Measurements from ENCODE around the gene SYT7.

Gene SYT7

DNA sequence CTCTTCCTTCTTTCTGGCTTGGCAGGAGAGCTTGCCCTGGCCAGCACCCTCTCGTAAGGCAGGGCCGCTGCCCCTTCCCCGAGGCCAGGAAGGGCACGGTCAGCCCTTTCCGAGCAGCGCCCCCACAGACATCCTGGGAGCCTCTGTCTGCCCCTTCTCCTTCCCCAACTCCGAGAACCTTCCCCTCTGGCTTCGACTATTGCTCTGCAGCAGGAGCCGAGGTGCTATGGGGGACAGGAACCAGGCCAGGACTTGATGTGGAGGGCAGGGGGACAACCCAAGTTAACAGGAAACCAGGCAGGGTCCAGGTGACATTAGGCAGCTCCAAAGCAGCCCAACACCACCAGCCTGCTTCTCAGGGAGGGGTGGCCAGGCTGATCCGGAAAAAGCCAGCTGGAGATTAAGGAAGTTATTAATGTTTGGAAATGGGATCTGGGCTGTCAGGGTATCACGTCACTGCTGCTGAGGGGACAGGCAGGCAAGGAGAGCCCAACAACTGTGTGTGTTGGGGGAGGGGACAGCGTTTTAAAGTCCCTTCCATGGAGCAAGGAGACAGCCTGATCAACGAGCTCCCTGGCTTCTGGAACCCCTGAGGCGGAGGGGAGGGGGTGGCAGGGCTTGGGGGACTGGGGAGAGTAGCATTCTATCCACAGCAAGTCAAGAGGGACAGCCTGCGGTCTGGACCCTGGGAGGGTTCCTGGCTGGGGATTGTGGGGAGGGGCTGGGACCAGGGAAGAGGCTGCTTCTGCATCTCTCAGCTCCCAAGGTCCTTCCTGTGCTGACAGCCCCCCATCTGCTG lies 27.3 kb downstream of the SYT7 start:
- no peak overlapping the region for H3K27ac ChIP-seq (ENCODE audit: low read length)
- H3K4me3 ChIP-seq (ENCODE audit: low read length in 2 of 2) = no peak overlapping the region
- no peak overlapping the region for H3K9ac ChIP-seq (ENCODE audit: low read length in 2 of 2)
- H3K4me1 ChIP-seq (ENCODE audit: control insufficient read depth, insufficient read depth, low read length) = peaks cover 8% of the 10 kb centered on the region
- H3K9me3 ChIP-seq (ENCODE audit: control insufficient read depth in 2 of 2, low read length in 2 of 2) = no peaks in the 10 kb centered on the region
- peaks cover 46 to 51% of the 10 kb centered on the region in 2 donors for H3K27me3 ChIP-seq (ENCODE audit: control insufficient read depth in 1 of 2, insufficient read depth in 2 of 2, low read length in 2 of 2)
- no peaks in the 10 kb centered on the region for H3K36me3 ChIP-seq (ENCODE audit: control insufficient read depth in 2 of 2, insufficient read depth in 2 of 2, low read length in 2 of 2)

DNA sequence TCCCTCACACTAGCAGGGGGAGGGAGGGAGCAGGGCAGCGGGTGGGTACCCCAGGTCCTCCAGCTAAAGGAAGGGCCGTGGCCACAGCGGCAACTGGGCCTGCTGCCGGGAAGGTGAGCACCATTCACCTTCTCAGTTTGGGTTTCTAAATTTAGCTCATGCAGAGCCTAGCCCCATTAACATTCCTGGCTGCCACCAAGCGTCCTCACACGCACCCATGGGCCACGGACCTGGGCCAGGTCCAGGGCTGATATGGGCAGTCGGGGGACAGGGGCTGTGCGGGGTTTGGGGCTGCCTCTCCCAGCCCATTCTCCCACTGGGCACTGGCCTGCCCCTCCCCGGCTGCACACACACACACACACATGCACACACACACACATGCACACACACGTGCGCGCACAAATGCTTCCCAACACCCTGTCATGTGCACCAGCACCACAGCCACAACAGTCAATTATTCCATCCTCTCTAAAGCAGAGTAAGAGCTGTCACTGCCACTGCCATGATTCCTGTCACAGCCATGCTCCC lies 28.7 kb downstream of the SYT7 start:
- H3K36me3 ChIP-seq (ENCODE audit: control insufficient read depth in 2 of 2, insufficient read depth in 2 of 2, low read length in 2 of 2) = no peaks in the 10 kb centered on the region
- peaks cover 8% of the 10 kb centered on the region for H3K4me1 ChIP-seq (ENCODE audit: control insufficient read depth, insufficient read depth, low read length)
- H3K27me3 ChIP-seq (ENCODE audit: control insufficient read depth in 1 of 2, insufficient read depth in 2 of 2, low read length in 2 of 2) = peaks cover 44 to 56% of the 10 kb centered on the region in 2 donors
- H3K9ac ChIP-seq (ENCODE audit: low read length in 2 of 2) = no peak overlapping the region
- H3K4me3 ChIP-seq (ENCODE audit: low read length in 2 of 2) = no peak overlapping the region
- H3K27ac ChIP-seq (ENCODE audit: low read length) = no peak overlapping the region
- no peaks in the 10 kb centered on the region for H3K9me3 ChIP-seq (ENCODE audit: control insufficient read depth in 2 of 2, low read length in 2 of 2)

DNA sequence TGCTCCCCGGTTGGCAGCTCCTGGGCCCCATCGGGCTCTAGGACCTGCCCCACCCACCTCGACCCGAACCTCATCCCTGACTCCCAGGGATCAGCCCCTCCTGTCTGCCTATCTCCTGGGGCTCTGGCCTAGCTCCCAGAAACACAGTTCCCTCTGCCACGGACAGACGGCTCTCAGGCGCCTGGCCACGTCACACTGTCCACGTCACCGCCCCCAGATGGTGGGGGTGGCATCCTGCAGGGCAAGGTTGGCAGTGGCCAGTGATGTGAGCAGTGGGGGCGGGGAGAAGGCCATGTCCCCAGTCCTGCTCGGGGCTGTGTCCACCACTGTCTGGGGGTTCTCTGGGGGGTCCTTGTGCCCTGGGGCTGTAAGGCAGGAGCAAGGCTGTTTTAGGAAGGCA lies 29.2 kb downstream of the SYT7 start:
- Histone ChIP-seq H3K4me1 (ENCODE audit: control insufficient read depth, insufficient read depth, low read length) (peaks cover 8% of the 10 kb centered on the region), H3K4me3 (ENCODE audit: low read length in 2 of 2) (no peak overlapping the region), H3K9ac (ENCODE audit: low read length in 2 of 2) (no peak overlapping the region), H3K9me3 (ENCODE audit: control insufficient read depth in 2 of 2, low read length in 2 of 2) (no peaks in the 10 kb centered on the region), H3K27ac (ENCODE audit: low read length) (no peak overlapping the region), H3K27me3 (ENCODE audit: control insufficient read depth in 1 of 2, insufficient read depth in 2 of 2, low read length in 2 of 2) (peaks cover 43 to 57% of the 10 kb centered on the region in 2 donors), H3K36me3 (ENCODE audit: control insufficient read depth in 2 of 2, insufficient read depth in 2 of 2, low read length in 2 of 2) (no peaks in the 10 kb centered on the region)

DNA sequence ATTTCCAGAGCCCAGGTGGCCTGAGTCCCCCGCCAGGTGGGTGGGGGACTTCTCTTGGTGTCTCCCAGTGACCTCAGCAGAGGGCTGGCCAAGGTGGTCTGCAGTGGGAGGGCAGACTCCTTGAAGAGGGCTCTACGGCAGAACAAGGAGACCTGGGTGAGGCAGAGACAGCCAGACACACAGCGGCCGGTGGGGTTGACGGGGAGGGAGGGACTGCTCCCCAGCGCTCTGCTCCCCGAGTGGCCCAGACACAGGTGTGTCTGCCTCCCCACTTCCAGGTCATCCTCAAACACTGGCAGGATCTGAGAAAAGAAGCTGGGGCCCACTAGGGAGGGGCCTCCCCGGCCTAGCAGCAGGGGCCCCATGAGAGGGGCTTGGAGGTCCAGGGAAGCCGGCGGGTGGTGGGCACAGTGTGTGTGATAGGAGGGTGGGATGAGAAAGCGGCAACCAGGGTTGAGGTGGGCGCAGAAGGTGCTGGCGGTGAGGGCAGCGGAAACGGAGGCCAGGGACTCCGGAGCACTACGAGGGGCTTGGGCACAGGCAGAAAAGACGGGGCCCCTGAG lies 30.1 kb downstream of the SYT7 start:
- Histone ChIP-seq H3K4me3 (ENCODE audit: low read length in 2 of 2) (no peak overlapping the region), H3K27me3 (ENCODE audit: control insufficient read depth in 1 of 2, insufficient read depth in 2 of 2, low read length in 2 of 2) (peaks cover 35 to 52% of the 10 kb centered on the region in 2 donors), H3K9me3 (ENCODE audit: control insufficient read depth in 2 of 2, low read length in 2 of 2) (no peaks in the 10 kb centered on the region), H3K36me3 (ENCODE audit: control insufficient read depth in 2 of 2, insufficient read depth in 2 of 2, low read length in 2 of 2) (no peaks in the 10 kb centered on the region), H3K4me1 (ENCODE audit: control insufficient read depth, insufficient read depth, low read length) (peaks cover 7% of the 10 kb centered on the region), H3K9ac (ENCODE audit: low read length in 2 of 2) (no peak overlapping the region), H3K27ac (ENCODE audit: low read length) (no peak overlapping the region)

DNA sequence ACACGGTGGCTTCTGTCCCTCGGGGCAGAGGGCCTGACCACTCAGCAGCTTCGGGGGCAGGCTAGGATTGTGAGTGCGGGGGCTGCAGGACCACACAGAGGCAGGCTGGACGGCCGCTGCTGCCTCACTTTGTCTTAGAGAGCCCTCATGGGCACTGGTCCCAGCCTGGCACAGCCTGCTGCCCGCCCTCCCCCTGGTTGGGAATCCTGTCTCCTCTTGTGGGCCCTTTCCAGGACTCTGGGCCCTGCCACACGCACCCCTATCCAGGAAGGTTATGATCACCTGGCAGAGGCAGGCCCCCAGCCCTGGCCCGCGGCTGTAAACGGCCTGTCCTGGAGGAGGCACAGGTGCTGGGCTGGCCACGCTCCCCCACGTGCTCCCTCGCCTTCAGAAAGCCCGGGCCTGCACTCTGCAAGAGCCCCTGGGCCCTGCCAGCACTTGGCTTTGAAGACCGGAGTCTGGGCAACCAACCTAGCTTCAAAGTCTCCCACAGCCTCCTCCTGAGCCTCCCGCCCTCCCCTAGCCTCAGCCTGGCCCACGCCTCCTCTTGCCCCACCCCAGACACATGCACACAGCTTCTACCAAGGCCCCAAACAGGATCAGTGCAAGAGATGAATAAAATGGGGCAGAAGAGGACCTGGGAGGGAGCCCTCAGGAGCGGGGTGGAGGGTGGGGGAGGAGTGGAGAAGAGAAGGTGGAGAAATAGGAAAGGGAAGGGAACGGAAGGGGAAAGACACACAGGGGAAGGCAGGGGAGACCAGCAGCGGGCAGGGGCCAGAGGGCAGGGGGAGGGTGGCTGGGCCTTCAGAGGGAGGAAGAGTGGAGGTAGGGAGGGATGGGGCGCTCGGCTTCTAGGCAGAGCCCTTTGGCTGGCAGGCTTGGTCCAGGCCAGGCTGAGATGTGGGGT lies 31.0 kb downstream of the SYT7 start:
- H3K9ac ChIP-seq (ENCODE audit: low read length in 2 of 2) = no peak overlapping the region
- no peaks in the 10 kb centered on the region for H3K9me3 ChIP-seq (ENCODE audit: control insufficient read depth in 2 of 2, low read length in 2 of 2)
- H3K27me3 ChIP-seq (ENCODE audit: control insufficient read depth in 1 of 2, insufficient read depth in 2 of 2, low read length in 2 of 2) = peaks cover 36 to 52% of the 10 kb centered on the region in 2 donors
- no peak overlapping the region for H3K4me3 ChIP-seq (ENCODE audit: low read length in 2 of 2)
- no peaks in the 10 kb centered on the region for H3K36me3 ChIP-seq (ENCODE audit: control insufficient read depth in 2 of 2, insufficient read depth in 2 of 2, low read length in 2 of 2)
- peaks cover 3% of the 10 kb centered on the region for H3K4me1 ChIP-seq (ENCODE audit: control insufficient read depth, insufficient read depth, low read length)
- no peak overlapping the region for H3K27ac ChIP-seq (ENCODE audit: low read length)

DNA sequence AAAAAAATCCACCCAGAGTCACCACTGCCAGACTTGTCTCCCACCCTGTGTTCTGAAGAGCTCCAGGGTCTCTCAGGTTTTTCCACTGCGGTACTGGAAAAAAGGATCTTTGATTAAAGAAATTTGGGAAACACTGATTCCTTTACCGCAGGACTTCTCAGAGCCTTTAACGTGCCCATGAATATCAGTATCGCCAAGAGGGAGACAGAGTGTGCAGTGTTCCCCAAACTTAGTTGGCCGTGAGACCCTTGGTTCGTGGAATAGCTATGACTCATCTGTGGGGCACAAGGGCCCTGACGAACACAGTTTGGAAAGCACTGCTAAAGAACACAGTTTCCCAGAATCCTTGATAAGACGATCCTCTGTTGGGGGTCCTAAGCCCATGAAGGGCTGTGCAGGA lies 31.7 kb downstream of the SYT7 start:
- Histone ChIP-seq H3K4me3 (ENCODE audit: low read length in 2 of 2) (no peak overlapping the region), H3K36me3 (ENCODE audit: control insufficient read depth in 2 of 2, insufficient read depth in 2 of 2, low read length in 2 of 2) (no peaks in the 10 kb centered on the region), H3K27ac (ENCODE audit: low read length) (no peak overlapping the region), H3K9me3 (ENCODE audit: control insufficient read depth in 2 of 2, low read length in 2 of 2) (no peaks in the 10 kb centered on the region), H3K4me1 (ENCODE audit: control insufficient read depth, insufficient read depth, low read length) (peaks cover 3% of the 10 kb centered on the region), H3K27me3 (ENCODE audit: control insufficient read depth in 1 of 2, insufficient read depth in 2 of 2, low read length in 2 of 2) (peaks cover 30 to 48% of the 10 kb centered on the region in 2 donors), H3K9ac (ENCODE audit: low read length in 2 of 2) (no peak overlapping the region)

DNA sequence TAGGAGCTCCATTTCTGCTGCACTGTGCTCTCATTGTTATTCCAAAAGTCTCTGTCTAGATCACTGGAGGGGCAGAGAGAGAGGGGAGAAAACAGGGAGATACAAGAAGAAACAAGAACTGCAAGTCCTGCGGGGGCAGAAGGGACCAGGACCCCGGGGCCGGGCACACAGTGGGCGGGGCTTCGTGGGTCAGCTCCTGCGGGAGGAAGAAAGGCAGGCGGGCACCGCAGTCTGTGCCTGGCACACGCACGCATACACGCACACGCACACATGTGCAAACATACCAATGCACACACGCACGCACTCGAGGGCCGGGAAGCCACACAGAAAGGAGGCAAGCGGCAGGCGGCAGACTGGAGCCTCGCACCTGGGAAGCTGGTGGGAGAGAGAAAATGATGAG lies 33.6 kb downstream of the SYT7 start:
- H3K36me3 ChIP-seq (ENCODE audit: control insufficient read depth in 2 of 2, insufficient read depth in 2 of 2, low read length in 2 of 2) = no peaks in the 10 kb centered on the region
- no peak overlapping the region for H3K9ac ChIP-seq (ENCODE audit: low read length in 2 of 2)
- H3K9me3 ChIP-seq (ENCODE audit: control insufficient read depth in 2 of 2, low read length in 2 of 2) = no peaks in the 10 kb centered on the region
- no peak overlapping the region for H3K4me3 ChIP-seq (ENCODE audit: low read length in 2 of 2)
- no peak overlapping the region for H3K27ac ChIP-seq (ENCODE audit: low read length)
- peaks cover 16 to 36% of the 10 kb centered on the region in 2 donors for H3K27me3 ChIP-seq (ENCODE audit: control insufficient read depth in 1 of 2, insufficient read depth in 2 of 2, low read length in 2 of 2)
- H3K4me1 ChIP-seq (ENCODE audit: control insufficient read depth, insufficient read depth, low read length) = peaks cover 3% of the 10 kb centered on the region

DNA sequence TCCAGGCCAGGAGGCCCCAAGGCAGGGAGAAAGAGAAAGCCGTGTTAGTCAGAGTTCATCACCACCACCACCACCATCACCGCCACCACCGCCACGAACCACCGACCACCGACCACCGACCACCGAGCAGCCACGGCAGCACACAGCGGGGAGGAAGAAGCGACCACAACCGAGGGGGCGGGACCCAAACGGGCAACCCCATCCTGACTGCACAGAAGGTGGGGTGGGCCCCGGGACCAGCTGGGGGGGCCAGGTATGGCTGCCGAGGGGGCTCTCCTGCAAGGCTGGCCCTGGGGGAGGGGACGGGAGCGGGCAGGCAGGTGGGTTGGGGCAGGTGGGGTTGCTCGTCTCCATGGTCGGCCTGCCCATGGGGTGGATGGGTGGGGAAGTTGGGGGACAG lies 34.2 kb downstream of the SYT7 start:
- Histone ChIP-seq H3K4me3 (ENCODE audit: low read length in 2 of 2) (no peak overlapping the region), H3K36me3 (ENCODE audit: control insufficient read depth in 2 of 2, insufficient read depth in 2 of 2, low read length in 2 of 2) (no peaks in the 10 kb centered on the region), H3K9me3 (ENCODE audit: control insufficient read depth in 2 of 2, low read length in 2 of 2) (no peaks in the 10 kb centered on the region), H3K27ac (ENCODE audit: low read length) (no peak overlapping the region), H3K9ac (ENCODE audit: low read length in 2 of 2) (no peak overlapping the region), H3K4me1 (ENCODE audit: control insufficient read depth, insufficient read depth, low read length) (peaks cover 5% of the 10 kb centered on the region), H3K27me3 (ENCODE audit: control insufficient read depth in 1 of 2, insufficient read depth in 2 of 2, low read length in 2 of 2) (peaks cover 16 to 33% of the 10 kb centered on the region in 2 donors)

DNA sequence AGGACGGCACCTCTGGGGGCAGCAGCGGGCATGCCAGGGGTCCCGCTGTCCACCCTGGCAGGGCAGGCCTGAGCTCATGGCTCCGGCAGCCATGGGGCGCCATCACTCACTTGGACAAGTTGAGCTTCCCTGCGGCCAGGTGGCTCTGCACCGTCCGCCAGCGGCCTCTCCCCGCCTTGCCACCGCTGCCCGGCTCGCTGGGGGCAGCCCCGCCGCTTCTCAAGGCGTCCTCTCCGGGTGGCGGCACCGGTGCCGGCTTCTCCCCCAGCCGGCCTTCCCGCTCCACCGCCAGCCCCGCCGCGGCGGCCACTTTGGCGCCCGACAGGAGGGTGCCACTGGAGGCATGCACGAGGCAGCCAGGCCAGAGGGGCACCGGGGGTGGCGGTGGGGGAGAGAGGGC lies 35.0 kb downstream of the SYT7 start:
- Histone ChIP-seq H3K9me3 (ENCODE audit: control insufficient read depth in 2 of 2, low read length in 2 of 2) (no peaks in the 10 kb centered on the region), H3K9ac (ENCODE audit: low read length in 2 of 2) (no peak overlapping the region), H3K4me1 (ENCODE audit: control insufficient read depth, insufficient read depth, low read length) (peaks cover 9% of the 10 kb centered on the region), H3K27me3 (ENCODE audit: control insufficient read depth in 1 of 2, insufficient read depth in 2 of 2, low read length in 2 of 2) (peaks cover 12 to 28% of the 10 kb centered on the region in 2 donors), H3K27ac (ENCODE audit: low read length) (no peak overlapping the region), H3K4me3 (ENCODE audit: low read length in 2 of 2) (no peak overlapping the region), H3K36me3 (ENCODE audit: control insufficient read depth in 2 of 2, insufficient read depth in 2 of 2, low read length in 2 of 2) (no peaks in the 10 kb centered on the region)

DNA sequence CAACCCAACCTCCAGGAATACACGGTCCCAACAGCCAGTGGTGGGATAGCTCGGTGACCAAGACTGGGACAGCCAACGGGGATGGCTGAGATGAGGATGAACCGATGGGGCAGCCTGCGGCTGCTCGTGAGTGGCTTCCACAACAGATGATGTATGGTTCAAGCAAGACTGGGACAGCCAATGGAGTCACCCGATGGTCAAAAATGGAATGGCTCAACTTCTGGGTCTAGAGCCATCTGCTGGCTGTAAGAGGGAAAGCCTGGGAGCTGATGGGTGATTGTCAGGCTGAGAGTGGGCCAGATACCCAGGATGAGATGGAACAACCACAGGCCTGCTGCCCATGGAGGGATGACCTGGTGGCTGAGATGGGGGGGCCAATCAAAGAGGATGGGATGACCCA lies 35.5 kb downstream of the SYT7 start:
- Histone ChIP-seq H3K27ac (ENCODE audit: low read length) (no peak overlapping the region), H3K9ac (ENCODE audit: low read length in 2 of 2) (no peak overlapping the region), H3K36me3 (ENCODE audit: control insufficient read depth in 2 of 2, insufficient read depth in 2 of 2, low read length in 2 of 2) (no peaks in the 10 kb centered on the region), H3K9me3 (ENCODE audit: control insufficient read depth in 2 of 2, low read length in 2 of 2) (no peaks in the 10 kb centered on the region), H3K4me1 (ENCODE audit: control insufficient read depth, insufficient read depth, low read length) (peaks cover 13% of the 10 kb centered on the region), H3K4me3 (ENCODE audit: low read length in 2 of 2) (no peak overlapping the region), H3K27me3 (ENCODE audit: control insufficient read depth in 1 of 2, insufficient read depth in 2 of 2, low read length in 2 of 2) (peaks cover 12 to 28% of the 10 kb centered on the region in 2 donors)

All from stomach smooth muscle (tissue), 2 donors.